ENCODE measurements around the gene AVPR2.

Gene AVPR2

DNA sequence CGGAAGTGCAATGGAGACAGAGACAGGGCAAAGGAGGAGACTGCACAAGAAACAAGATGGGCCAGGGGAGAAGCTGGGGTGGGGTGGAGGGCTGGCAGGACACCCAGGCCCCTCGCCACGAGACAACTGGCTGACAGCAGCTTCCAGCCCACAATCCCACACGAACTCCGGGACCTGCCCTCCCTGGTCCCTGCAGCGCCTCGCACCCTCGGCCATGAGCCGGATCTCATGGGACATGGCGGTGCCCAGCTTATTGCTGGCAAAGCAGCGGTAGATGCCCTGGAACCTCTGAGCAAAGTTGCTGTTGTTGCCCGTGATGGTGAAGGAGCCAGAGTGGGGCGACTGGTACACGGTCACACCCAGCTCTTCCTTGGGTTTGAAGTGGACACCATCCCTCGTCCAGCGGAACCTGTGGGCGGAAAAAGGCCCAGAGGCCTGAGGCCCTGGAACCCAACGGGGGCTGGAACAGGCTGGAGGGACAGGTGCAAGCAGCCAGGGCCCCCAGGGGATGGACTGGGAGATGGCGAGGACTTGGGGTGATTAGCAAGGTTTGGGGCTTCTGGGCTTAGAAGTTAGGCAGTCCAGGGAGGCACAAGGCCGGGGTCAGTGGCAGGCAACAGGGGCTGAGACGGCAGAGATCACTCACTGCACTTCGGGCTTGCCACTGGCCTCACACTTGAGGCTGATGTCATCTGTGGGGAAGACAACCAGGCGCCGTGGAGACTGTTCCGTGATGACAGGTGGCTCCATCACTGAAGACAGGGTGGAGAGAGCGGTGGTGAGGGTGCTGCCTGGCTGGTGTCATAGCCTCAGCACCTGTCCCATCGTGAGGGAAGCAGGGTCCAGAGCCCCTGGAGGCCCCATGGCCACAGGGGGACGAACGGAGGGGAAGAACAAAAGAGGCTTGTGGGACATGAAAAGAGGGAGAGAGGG lies 32.3 kb upstream of the AVPR2 start:
- DNase-seq, result no peak

GRCh38 chrX:153873282-153874084 lies 31.0 kb upstream of the AVPR2 start:
- no peak for DNase-seq

DNA sequence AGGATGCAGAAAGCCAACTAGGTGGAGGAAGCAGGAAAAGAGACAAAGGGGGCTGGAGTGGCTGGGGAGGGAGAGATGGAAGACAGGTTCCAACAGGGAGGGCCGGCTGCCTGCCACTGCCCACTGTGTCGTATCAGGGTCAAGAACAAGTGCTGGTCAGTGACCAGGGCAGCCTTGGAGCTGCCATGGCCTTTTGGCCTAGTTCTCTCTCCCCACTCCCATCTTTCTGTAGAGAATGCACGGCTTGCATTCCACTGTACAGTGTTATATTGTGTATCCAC lies 30.4 kb upstream of the AVPR2 start:
- no peak for DNase-seq

GRCh38 chrX:153874366-153875125 lies 29.9 kb upstream of the AVPR2 start:
- DNase-seq, result no peak

DNA sequence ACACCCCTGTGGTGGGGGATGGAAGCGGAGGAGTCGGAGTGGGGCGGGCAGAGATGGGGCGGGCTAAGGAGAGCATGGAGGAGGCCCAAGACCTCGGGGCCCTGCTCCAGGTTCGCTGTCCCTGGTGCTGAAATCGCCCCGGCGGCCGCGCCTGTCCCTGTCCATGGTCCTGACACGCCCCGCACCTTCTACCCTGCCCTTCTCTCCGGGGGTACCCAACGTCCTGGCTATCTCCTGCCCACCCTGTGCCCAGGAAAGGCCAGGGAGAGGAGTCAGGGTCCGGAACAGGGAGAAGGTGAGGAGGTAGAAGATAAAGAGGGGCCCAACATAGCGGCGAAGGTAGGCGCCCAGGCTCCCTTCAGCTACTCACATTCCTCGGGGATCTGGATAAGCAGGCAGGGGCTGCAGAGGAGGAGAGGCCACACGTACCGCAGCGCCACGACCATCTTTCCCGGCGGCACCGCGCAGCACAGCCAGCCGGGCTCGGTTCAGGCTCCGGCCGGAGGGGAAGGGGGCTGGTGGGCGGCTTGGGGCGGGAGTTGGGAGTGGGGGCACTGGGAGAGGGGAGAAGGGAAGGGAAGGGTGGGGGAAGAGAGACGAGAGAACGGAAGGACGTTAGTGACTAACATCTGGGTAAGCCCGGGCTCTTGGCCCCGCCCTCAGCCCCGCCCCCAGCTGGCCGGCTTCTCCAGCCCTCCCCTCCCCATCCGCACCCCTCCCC lies 28.9 kb upstream of the AVPR2 start:
- DNase-seq, result peak; percentile 69

DNA sequence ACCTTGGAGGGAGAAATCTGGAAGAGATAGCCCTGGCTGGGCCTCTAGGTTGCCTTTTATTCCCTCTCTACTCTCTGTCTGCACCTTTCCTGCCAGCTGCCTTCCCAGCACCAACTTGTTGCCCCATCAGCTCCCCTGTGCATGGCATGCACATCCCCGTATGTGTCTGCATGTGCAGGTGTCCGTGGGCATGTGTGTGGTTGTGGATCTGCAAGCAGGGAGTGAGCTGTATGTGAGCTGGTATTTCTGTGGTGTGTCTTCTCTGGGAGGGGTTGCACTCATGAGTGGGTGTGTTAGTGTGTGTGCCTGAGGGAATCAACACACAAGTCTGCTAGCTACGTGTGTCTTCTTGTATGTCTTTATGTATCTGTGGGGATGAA lies 28.4 kb upstream of the AVPR2 start:
- no peak for DNase-seq

DNA sequence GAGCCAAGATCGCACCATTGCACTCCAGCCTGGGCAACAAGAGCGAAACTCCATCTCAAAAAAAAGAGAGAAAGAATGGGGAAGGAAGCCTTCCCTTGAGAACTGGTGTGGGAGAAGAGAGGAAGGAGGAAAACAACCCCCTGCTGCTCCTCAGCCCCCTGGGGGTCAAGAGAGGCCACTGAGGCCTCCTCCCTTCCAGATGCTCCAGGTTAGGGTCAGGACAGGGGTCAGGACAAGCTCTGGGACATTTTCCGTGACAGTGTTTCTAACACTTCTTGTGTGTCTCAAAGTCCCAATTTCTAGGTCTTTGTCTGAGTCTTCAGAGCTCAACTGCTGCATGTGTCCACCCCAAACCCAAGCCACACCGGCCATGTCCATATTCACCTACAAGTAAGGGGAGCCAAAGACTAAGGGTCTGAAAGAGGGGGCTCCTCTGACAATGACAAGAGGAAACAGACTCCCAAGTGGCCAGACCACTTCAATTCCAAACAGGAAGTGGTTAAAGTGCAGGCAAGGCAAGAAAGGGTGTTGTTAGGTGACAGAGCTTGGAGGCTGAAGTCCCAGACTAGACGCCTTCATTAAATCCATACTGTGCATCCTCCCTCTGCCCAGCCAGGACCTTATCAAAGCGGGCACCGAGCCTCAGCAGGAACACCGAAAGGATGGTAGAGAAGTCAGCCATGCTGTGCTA lies 26.8 kb upstream of the AVPR2 start:
- no peak for DNase-seq

- DNase-seq, result no peak
Measured at GRCh38 chrX:153878345-153878744, 26.1 kb upstream of the AVPR2 start.

- peak; percentile 10 for DNase-seq
Measured at GRCh38 chrX:153878969-153879653, 25.4 kb upstream of the AVPR2 start.

DNA sequence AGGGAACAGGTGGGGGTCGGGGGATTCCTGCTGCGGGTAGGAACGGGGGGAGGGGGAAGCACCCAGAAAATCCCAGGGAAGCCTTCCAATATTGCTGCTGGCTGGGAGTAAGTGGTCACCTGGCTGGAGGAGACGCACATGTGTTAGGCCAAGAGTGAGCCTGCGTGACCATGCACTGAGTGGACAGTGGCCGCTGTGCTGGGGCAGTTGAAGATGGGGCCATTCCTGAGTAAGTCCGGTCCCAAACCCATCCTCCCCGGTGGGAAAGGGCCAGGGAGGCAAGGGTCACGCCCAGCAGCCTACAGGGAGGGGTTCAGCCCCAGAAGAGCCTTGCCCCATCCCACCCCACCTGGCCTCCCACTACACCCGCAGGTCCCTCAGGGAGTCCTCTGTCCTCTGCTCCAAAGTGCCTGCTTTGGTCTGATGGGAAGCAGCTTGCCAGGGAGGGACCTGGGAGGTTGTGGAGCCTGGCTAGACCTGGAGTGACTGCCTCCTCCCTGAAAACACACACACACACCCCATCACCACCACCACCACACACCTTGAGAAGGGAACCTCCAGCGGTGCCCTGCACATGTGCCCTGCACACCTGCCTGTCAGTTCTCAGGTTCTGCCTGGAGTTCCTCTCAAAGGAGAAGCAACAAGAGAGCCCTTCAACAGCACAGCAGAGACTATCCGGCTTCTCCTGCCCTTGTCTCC lies 24.6 kb upstream of the AVPR2 start:
- DNase-seq, result no peak

- no peak for DNase-seq
Measured at GRCh38 chrX:153880440-153880815, 24.0 kb upstream of the AVPR2 start.

- no peak for DNase-seq
Measured at GRCh38 chrX:153881281-153881680, 23.2 kb upstream of the AVPR2 start.

DNA sequence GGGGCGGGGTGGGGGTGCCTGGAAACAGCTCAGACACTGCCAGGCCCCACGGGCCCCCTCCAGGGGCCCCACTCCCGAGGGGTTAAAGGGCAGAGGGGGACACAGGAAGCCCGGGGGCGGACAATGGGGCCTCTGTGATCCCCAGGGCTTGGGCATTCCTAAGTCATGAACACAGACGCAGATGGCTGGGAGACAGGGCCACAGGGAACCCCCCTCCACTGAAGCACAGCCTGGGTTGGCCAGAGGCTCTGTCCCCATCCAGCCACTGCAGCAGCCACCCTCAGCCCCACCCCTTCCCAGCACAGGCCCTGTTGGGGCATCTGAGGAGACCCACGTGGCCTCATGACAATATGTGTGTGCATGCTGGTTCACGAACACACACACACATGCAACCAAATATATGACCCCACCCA lies 22.4 kb upstream of the AVPR2 start:
- no peak for DNase-seq

GRCh38 chrX:153882557-153882956 lies 21.9 kb upstream of the AVPR2 start:
- no peak for DNase-seq

DNA sequence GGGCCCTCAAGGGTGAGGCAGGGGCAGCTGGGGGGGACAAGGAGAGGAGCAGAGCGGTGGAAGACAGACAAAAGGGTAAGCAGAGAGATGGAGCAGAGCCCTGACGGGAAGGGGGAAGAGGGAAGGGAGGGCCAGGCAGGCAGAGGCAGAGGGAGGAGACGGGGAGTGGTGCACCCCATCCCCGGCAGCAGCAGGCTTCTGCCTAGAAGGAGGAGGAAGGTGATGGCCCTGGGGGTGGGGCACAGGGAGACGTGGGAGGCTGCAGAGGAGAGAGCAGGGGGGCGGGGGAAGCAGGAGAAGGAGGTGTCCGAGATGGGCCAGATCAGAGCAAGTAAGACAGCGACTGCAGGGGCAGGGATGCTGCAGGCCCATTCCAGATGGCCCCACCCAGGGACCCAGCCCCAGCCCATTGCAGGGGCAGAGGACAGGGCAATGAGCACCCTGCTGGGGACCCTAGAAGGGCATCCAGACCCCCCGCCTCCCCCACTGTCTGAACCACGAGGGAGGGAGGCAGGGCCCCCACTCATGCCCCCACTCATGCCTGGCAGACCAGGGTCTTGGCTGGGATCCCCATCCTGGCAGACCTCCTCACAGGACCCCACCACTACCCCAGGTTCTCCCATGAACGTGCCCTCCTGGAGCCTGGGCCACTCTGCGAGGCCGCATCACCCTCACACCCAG lies 21.2 kb upstream of the AVPR2 start:
- no peak for DNase-seq

DNA sequence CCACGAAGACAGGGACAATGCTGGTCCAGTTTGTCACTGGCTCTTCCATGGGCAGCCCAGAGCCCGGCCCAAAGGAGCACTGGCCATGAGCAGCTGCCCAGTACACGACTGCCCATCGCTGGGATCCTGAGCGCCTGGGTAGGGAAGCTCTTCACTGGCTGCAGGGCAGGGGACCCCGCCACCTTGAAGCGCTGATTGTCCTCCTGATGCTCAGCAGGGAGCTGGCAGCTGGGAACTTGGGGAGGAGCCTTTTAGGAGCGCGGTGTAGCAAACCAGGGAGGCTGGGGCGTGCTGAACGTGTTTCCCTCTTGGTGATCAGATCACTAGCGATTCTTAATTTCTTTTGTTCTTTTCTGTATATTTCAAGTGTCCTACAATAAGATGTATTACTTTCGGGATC lies 20.3 kb upstream of the AVPR2 start:
- DNase-seq, result no peak

GRCh38 chrX:153884590-153884989 lies 19.9 kb upstream of the AVPR2 start:
- no peak for DNase-seq

DNA sequence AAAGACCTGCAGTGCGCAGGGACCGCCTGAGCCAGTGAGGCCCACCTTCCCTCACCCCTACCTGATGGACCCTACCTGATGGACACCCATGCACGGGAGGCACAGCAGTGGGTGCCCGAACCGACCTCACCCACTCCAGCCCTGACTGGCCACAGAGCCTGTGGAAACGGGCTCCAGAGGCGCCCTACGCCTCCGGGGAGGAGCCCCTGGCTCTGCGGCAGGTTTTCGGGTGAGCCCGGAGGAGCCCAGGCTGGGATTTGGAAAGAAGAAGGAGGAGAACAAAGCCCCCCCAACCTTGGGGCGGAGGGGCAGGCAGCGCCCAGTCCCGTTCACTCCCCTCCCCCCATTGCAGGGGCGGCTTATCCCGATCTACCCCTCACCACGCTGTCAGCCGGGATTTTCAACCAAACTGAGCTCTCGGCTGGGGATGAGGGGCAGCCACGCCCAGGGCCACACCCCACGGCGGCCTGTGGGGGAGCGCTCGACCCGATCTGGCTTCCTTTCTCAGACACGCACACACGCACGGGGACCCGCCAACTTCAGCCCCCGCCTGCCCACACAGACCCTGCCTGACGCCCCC lies 19.2 kb upstream of the AVPR2 start:
- DNase-seq, result no peak

- peak; percentile 44 for DNase-seq
Measured at GRCh38 chrX:153885968-153886903, 18.2 kb upstream of the AVPR2 start, which contains the start of gene L1CAM. Gene L1CAM, minus strand, starts transcription at chrX:153886173. Its CDS starts 10,337 bp downstream, at chrX:153875836.
